Midbrain (tissue), 1 donor: ENCODE data around the gene NOL6.
"Not testable (repeated sequence)": the region's sequence is repeated elsewhere in the genome, so short reads cannot be mapped to it uniquely, and the experiment has no call there.

Experiments used
- DNase-seq: peaks from one replicate; lab custom pipeline; 2025; lab: John Stamatoyannopoulos, UW

NOL6 gene, protein sequence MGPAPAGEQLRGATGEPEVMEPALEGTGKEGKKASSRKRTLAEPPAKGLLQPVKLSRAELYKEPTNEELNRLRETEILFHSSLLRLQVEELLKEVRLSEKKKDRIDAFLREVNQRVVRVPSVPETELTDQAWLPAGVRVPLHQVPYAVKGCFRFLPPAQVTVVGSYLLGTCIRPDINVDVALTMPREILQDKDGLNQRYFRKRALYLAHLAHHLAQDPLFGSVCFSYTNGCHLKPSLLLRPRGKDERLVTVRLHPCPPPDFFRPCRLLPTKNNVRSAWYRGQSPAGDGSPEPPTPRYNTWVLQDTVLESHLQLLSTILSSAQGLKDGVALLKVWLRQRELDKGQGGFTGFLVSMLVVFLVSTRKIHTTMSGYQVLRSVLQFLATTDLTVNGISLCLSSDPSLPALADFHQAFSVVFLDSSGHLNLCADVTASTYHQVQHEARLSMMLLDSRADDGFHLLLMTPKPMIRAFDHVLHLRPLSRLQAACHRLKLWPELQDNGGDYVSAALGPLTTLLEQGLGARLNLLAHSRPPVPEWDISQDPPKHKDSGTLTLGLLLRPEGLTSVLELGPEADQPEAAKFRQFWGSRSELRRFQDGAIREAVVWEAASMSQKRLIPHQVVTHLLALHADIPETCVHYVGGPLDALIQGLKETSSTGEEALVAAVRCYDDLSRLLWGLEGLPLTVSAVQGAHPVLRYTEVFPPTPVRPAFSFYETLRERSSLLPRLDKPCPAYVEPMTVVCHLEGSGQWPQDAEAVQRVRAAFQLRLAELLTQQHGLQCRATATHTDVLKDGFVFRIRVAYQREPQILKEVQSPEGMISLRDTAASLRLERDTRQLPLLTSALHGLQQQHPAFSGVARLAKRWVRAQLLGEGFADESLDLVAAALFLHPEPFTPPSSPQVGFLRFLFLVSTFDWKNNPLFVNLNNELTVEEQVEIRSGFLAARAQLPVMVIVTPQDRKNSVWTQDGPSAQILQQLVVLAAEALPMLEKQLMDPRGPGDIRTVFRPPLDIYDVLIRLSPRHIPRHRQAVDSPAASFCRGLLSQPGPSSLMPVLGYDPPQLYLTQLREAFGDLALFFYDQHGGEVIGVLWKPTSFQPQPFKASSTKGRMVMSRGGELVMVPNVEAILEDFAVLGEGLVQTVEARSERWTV

GRCh38 chr9:33473643-33474352 lies at the start of gene NOL6:
TSS of gene NOL6 (minus strand) at chr9:33473924. CDS start at chr9:33473842, 82 bp downstream.
- DNase-seq: peak; percentile 99

DNA sequence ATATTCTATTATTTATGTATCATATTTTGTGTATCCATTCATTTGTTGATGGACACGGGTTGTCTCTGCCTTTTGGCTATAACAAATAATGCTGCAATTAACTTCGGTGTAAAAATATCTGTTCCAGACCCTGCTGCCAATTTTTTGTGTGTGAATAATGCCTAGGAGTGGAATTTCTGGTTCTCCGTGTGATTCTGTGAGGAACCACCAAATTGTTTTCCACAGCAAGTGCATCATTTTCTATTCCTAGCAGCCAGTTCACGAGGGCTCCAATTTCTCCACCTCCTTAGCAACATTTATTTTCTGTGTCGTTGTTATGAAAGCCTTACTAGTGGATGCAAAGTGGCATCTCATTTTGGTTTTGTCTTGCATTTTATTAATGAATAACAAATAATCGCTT lies 48.1 kb upstream of the NOL6 start:
- DNase-seq: not testable (repeated sequence)

DNA sequence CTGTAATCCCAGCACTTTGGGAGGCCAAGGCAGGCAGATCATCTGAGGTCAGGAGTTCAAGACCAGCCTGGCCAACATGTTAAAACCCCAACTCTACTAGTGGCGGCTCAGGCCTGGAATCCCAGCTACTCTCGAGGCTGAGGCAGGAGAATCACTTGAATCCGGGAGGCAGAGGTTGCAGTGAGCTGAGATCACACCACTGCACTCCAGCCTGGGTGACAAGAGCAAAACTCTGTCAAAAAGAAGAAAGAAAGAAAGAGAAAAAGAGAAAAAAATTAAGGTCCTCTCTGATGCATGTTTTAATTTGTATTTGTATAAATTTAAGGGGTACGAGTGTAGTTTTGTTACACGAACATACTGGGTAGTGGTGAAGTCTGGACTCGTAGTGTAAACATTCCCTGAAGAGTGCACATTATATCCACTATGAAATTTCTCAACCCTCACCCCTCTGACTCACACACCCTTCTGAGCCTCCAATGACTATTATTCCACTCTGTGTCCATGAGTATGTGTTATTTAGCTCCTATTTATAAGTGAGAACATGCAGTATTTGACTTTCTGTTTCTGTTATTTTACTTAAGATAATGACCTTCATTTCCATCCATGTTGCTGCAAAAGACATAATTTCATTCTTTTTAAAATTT lies 44.3 kb upstream of the NOL6 start:
- DNase-seq: not testable (repeated sequence)

DNA sequence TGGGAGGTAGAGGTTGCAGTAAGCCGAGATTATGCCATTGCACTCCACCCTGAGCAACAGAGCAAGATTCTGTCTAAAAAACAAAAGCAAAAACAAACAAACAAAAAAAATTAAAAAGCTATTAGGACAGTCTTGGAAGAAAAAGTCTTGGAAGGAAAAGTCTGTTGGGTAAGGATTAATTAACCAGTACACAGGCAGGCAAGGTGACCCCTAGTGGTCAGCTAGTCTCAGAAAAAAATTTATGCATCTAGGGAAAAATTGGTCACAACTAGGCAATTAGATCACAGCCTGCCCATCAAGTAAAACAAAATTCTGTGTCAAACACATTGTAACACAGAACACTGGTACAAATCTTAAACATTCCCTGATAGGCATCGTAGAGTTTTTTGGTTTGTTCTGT lies 43.6 kb upstream of the NOL6 start:
- peak; percentile 40 for DNase-seq

DNA sequence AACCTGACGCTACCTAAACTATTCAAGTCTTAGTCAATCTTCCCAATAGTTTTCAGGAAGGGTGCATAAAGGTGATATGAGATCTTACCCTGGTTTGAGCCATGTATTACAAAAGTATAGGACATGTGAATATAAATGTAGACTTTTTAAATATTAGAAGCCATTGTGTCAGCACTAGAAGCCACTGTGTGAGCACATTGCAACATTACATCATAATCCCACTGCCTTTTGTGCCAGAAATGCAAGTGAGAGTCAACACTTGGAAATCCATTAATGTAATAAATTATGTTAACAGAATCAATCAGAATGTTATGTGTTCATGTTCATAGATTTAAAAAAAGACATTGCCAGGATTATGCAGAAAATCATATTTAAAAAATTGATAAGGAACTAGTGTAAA lies 42.7 kb upstream of the NOL6 start:
- DNase-seq: not testable (repeated sequence)

DNA sequence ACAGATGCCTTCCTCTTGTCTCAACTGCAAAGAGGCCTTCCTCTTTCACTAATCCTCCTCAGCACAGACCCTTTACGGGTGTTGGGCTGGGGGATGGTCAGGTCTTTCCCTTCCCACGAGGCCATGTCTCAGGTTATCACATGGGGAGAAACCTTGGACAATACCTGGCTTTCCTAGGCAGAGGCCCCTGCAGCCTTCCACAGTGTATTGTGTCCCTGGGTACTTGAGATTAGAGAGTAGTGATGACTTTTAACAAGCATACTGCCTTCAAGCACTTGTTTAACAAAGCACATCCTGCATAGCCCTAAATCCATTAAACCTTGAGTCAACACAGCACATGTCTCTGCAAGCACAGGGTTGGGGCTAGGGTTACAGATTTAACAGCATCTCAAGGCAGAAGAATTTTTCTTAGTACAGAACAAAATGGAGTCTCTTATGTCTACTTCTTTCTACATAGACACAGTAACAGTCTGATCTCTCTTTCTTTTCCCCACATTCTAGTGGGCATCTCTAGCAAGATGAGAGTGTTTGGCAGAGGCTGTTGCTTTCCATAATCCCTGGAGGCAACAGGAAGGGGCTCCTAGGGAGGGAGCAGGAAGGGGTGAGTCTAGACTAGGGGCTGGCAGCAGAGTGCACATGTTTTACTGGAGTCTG lies 41.7 kb upstream of the NOL6 start:
- DNase-seq: not testable (repeated sequence)

DNA sequence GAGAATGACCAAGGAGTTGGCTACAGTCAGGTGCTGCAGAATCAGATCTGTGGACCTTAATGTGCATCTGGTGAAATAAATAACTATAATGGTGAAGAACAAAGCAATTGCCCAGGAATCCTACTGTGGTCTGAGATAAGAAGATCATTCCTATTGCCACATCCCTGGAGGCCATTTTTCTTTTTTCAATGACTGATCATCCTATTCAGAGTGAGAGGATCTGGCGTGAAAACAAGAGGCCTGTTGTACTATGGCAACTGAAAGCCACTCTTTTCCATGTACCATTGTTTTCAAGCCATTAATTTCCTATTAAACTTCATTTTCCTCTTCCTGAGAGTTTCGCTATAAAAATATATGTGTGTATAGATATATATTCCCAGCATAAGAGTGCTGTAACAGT lies 38.8 kb upstream of the NOL6 start:
- DNase-seq: peak; percentile 37

- not testable (repeated sequence) for DNase-seq
These were observed 37.4 kb upstream of the NOL6 start for GRCh38 chr9:33511184-33511517.

GRCh38 chr9:33510262-33511183 lies 36.8 kb upstream of the NOL6 start:
- DNase-seq: peak; percentile 78

DNA sequence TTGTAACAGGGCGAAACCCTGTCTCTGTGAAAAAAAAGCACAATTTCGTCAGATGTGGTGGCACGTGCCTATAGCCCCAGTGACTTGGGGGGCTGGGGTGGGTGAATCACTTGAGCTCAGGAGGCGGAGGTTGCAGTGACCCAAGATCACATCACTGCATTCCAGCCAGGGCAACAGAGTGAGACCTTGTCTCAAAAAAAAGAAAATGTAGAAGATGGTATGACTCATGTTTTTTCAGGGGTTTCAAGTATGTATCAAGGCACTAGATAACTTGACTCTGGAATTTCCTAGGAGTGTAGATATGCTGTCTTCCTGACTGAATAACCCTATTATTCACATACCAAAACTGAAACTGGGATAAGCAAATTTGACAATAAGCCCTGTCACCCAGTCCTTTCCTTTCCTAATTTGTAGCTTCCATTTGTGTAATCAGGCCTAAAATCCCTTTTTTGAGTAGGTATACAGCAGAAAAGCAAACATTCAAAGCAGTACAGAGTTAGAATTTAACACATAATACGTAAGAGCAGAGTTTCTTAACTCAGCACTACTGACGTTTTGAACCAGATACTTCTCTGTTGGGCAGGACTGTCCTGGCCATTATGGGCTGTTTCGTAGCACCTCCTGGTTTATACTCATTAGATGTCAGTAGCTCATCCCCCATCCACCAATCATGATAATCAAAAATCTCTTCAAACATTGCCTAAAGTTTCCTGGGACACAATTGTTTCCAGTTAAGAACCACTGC lies 33.1 kb upstream of the NOL6 start:
- no peak for DNase-seq

GRCh38 chr9:33498387-33498786 lies 24.7 kb upstream of the NOL6 start:
- no peak for DNase-seq

DNA sequence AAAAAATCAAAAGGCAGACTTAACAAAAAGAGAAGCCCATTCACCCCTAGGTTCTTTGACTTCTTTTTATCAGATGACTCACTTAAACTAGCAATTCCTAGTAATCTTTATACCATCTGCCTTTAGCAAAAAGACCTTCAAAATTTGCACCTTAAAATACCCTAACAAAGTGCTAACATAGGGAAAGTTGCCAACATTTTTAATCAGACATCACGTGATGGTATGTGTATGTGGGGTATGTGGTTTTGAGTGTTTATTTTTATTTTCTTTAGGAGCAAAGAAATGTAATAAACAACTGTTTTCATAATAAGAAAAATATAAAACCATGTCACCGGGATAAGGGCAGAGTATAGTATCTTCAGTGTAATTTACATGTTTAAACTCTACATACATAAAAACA lies 20.1 kb upstream of the NOL6 start:
- DNase-seq: not testable (repeated sequence)

DNA sequence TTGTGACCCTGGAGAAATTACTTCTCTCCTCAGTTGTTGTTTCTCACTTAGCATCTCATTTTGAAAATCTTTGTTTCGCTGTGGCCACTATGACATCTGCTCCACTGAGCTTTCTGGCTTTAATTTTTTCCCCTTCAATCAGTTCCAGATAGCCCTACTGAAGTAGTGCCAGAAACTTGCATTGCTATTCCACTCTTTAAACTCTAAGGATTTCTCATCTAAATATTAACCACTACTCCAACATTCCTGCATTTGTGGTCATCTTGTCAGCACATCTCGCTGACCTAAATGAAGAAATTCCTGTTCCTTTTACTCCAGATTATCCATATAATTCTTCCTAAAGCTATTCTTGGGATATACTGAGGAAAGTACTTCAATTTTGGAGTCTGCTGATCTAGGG lies 15.3 kb upstream of the NOL6 start:
- no peak for DNase-seq

DNA sequence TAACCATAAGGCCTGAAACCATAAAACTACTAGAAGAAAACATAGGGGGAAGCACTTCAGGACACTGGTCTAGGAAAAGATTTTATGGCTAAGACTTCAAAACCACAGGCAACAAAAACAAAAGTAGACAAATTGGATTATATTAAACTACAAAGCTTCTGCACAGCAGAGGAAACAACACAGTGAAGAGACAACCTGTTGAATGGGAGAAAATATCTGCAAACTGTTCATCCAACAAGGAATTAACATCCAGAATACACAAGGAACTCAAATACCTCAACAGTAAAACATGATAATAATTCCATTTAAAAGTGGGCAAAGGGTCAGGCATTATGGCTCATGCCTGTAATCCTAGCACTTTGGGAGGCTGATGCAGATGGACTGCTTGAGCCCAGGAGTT lies 11.6 kb upstream of the NOL6 start:
- not testable (repeated sequence) for DNase-seq

- DNase-seq: no peak
These were observed 7.3 kb upstream of the NOL6 start for GRCh38 chr9:33480976-33481375.

GRCh38 chr9:33480106-33480505 lies 6.4 kb upstream of the NOL6 start:
- DNase-seq: no peak

GRCh38 chr9:33476503-33476902 lies 2.8 kb upstream of the NOL6 start:
- DNase-seq: no peak

- DNase-seq: no peak
These were observed 1.6 kb upstream of the NOL6 start for GRCh38 chr9:33475357-33475756.
